Pancreas (tissue), 10 donors: Measurements from ENCODE around the gene ZBTB25. TPM values are rescaled to one million over a fixed set of nuclear protein-coding genes. Genes with fewer than 3 reads are reported as not detected.
"Not testable (repeated sequence)": the region's sequence is repeated elsewhere in the genome, so short reads cannot be mapped to it uniquely, and the experiment has no call there.

ENCODE experiments used
- ATAC-seq, 4 donors: fragments of 200-7000 bp; cut with Tn5 transposase; one replicate each; pipeline versions ENCODE4 v1.8.0 to v1.9.1; 2020; ENCODE audit warnings: mild to moderate bottlenecking in 4 of 4, moderate library complexity in 4 of 4
- DNase-seq, 6 donors: peaks; one replicate each; pipeline ENCODE4 v3.0.0-alpha.2; 2020
- FAIRE-seq: peaks from 2 replicates; lab custom pipeline; 2012; peaks lifted over from hg19 to GRCh38; lab: Jason Lieb, UNC
- H3K27ac ChIP-seq, 4 donors: fragments of 200-600 bp; sonication (generic); 1 replicate in 3 of 4; 2 replicates in 1 of 4; pipeline versions ENCODE4 v1.5.0 to v1.8.0; 2020
- H3K27me3 ChIP-seq, 4 donors: fragments of 200-600 bp; one replicate each; pipeline ENCODE4 v1.8.0; 2021
- H3K36me3 ChIP-seq, 3 donors: fragments of 200-600 bp; sonication (generic) in 1 of 3; one replicate each; pipeline versions ENCODE4 v1.5.0 to v1.8.0; 2020 to 2021
- H3K4me1 ChIP-seq, 3 donors: fragments of 200-600 bp; one replicate each; pipeline ENCODE4 v1.8.0; 2021
- H3K4me3 ChIP-seq, 4 donors: fragments of 200-600 bp; sonication (generic) in 2 of 4; one replicate each; pipeline versions ENCODE4 v1.5.0 to v1.8.0; 2020 to 2021
- H3K9me3 ChIP-seq, 4 donors: fragments of 200-600 bp; one replicate each; pipeline ENCODE4 v1.8.0; 2021
- WGBS, 2 donors: extraction: QIAGEN DNeasy Blood & Tissue Kit; methylation state at CpG; one replicate each; pipeline ENCODE4 v1.1.7; 2013; 5-methylcytosine and 5-hydroxymethylcytosine counted together
- intact Hi-C, 3 donors: fragments of 100-400 bp; cut with DNase I; formaldehyde crosslinking; loops; one replicate each; pipeline versions ENCODE4 v1.11.1 to v1.14.2; 2022
- polyA plus RNA-seq, 2 donors: library from polyadenylated mRNA; stranded (reverse); fragments of 200-250 nt; gene quantifications; one replicate each; pipeline ENCODE4 v1.2.3, GENCODE V29; 2013
- total RNA-seq, 6 donors: library from RNA; stranded (reverse); fragmentation: NEBNext Ultra II Directional in 4 of 6; extraction: Animal tissue kit (Norgen Biotek cat#: 25700) in 4 of 6; gene quantifications; one replicate each; pipeline versions ENCODE4 v1.2.1 to v1.2.4, GENCODE V29; 2021 to 2023
- TF ChIP-seq, protein P1 (sequence below), 4 donors: fragments of 200-600 bp; sonication (generic) in 3 of 4; IDR thresholded peaks; one replicate each; pipeline versions ENCODE4 v1.5.0 to v1.8.0; 2021; ENCODE audit warnings: antibody characterized with exemption in 4 of 4
- donor health status: healthy with polysubstance abuse.
- donor health status: DM: no; HTN: no; CAD: no; lungs with moderate emphysema.
- donor health status: DM: no; HTN: no; CAD: no.
- donor health status: control.
- donor health status: control.
- donor health status: Bipolar disorder and iron deficiency.
- donor health status: DM: yes; HTN: yes; CAD: no.
- donor health status: DM: no; HTN: no; CAD: no.
- donor health status: DM: no; HTN: no; CAD: no.
- donor health status: DM: yes; HTN: yes; CAD: no.

The ZBTB25 gene
- total and polyA plus RNA-seq, 8 donors, result 2.9 to 8.1 (median 5.6) TPM

DNA sequence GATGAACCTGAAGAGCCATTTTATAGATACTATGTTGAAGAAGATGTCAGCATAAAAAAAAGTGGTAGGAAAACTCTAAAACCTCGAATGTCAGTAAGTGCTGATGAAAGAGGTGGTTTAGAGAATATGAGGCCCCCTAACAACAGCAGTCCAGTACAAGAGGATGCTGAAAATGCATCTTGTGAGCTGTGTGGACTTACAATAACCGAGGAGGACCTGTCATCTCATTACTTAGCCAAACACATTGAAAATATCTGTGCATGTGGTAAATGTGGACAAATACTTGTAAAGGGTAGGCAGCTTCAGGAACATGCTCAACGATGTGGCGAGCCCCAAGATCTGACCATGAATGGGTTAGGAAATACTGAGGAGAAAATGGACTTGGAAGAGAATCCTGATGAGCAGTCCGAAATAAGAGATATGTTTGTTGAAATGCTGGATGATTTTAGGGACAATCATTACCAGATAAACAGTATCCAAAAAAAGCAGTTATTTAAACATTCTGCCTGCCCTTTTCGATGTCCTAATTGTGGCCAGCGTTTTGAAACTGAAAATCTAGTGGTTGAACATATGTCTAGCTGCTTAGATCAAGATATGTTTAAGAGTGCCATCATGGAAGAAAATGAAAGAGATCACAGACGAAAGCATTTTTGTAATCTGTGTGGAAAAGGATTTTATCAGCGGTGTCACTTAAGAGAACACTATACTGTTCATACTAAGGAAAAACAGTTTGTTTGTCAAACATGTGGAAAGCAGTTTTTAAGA is 19.1 kb upstream of the ZBTB25 start:
- DNase-seq (no peak), FAIRE-seq (no peak), ATAC-seq (no peak)
- Histone ChIP-seq H3K4me1 (no peaks in the 10 kb centered on the region), H3K4me3 (no peak overlapping the region), H3K36me3 (peaks cover 0 to 22% (median 0%) of the 10 kb centered on the region in 3 donors), H3K9me3 (no peaks in the 10 kb centered on the region), H3K27ac (no peak overlapping the region), H3K27me3 (no peaks in the 10 kb centered on the region)
- WGBS, 2 donors, result 79 to 81% methylated on average over 9 of the region's 9 CpGs
- TF ChIP-seq, protein P1, sequence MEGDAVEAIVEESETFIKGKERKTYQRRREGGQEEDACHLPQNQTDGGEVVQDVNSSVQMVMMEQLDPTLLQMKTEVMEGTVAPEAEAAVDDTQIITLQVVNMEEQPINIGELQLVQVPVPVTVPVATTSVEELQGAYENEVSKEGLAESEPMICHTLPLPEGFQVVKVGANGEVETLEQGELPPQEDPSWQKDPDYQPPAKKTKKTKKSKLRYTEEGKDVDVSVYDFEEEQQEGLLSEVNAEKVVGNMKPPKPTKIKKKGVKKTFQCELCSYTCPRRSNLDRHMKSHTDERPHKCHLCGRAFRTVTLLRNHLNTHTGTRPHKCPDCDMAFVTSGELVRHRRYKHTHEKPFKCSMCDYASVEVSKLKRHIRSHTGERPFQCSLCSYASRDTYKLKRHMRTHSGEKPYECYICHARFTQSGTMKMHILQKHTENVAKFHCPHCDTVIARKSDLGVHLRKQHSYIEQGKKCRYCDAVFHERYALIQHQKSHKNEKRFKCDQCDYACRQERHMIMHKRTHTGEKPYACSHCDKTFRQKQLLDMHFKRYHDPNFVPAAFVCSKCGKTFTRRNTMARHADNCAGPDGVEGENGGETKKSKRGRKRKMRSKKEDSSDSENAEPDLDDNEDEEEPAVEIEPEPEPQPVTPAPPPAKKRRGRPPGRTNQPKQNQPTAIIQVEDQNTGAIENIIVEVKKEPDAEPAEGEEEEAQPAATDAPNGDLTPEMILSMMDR (IDR thresholded peaks at IDR 0.05), result no peak
- intact Hi-C loops, result no loop called here

DNA sequence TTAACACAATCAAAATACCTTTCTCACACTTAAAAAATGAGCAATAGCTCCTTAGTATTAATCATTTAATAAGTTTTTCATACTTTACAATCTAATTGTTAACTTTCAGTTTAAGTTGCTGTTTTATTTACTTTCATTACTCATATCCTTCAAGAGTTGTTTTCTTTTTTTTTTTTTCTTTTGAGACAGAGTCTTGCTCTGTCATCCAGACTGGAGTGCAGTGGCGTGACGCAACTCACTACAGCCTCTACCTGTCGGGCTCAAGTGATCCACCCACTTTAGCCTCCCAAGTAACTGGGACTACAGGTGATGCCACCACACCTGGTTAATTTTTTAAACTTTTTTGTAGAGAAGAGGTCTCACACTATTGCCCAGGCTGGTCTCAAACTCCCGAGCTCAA is 17.1 kb upstream of the ZBTB25 start:
- Histone ChIP-seq H3K36me3 (peaks cover 0 to 22% (median 0%) of the 10 kb centered on the region in 3 donors), H3K4me3 (no peak overlapping the region), H3K9me3 (no peaks in the 10 kb centered on the region), H3K27ac (no peak overlapping the region), H3K4me1 (no peaks in the 10 kb centered on the region), H3K27me3 (no peaks in the 10 kb centered on the region)
- intact Hi-C loops, result no loop called here
- ATAC-seq (no peak), FAIRE-seq (no peak), DNase-seq (no peak)
- 96 to 97% methylated on average over 4 of the region's 4 CpGs for WGBS, 2 donors
- TF ChIP-seq, protein P1 (IDR thresholded peaks at IDR 0.05), result no peak

DNA sequence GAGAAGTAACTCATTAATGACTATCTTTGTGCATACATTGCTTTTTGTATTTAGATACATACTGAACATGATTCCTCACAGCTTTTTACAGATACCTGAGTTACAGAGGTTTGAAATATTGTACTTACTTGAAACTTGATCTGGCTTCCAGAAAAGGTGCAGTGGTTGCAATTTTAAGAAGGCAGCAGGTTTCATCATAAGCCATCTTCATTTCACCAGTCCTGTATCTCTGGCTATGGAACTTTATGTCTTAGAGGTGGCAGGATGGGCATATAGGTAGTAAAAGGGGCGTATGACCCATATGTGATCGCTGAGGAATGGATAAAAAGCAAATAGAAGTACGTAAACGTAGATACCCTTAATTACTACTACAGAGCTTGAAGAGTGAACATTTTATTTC is 14.6 kb upstream of the ZBTB25 start:
- intact Hi-C loops, result no loop called here
- Histone ChIP-seq H3K9me3 (no peaks in the 10 kb centered on the region), H3K4me1 (no peaks in the 10 kb centered on the region), H3K36me3 (peaks cover 0 to 19% (median 0%) of the 10 kb centered on the region in 3 donors), H3K27ac (no peak overlapping the region), H3K27me3 (no peaks in the 10 kb centered on the region), H3K4me3 (no peak overlapping the region)
- WGBS, 2 donors, result 48 to 63% methylated on average over 4 of the region's 4 CpGs
- TF ChIP-seq, protein P1 (IDR thresholded peaks at IDR 0.05), result no peak
- FAIRE-seq (no peak), DNase-seq (no peak), ATAC-seq (no peak)

DNA sequence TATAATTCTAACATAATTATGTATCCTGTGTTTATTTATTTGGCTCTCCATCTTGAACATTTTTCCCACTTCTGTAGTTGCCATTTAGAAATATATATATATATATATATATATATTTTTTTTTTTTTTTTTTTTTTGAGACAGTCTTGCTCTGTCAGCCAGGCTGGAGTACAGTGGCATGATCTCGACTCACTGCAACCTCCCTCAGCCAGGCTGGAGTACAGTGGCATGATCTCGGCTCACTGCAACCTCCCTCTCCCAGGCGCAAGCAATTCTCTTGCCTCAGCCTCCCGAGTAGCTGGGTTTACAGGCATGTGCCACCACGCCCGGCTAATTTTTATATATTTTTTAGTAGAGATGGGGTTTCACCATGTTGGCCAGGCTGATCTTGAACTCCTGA is 14.0 kb upstream of the ZBTB25 start:
- H3K4me1 ChIP-seq, ATAC-seq, H3K9me3 ChIP-seq, H3K4me3 ChIP-seq, H3K27me3 ChIP-seq, H3K27ac ChIP-seq, DNase-seq, FAIRE-seq, intact Hi-C loops: not testable (repeated sequence)
- WGBS, 2 donors, result 77 to 84% methylated on average over 6 of the region's 6 CpGs
- H3K36me3 ChIP-seq, result peaks cover 0 to 13% (median 0%) of the 10 kb centered on the region in 3 donors

DNA sequence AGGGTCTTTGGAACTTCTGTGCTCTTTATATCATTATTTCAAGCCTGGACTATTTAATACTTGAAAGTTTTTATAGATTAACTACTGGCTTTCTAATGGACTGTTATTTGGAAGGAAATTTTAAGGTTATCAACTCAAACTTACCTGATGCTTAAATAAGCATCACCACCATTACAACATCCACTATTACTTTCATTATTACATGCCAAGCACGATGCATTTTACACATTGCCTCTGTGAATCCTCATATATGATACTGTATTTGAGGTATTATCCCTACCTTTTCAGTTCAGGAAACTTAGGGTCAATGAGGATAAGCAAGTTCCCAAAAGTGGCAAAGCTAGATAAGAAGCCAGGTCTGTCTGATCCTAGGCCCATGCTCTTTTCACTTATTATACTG is 13.3 kb upstream of the ZBTB25 start:
- no peaks in the 10 kb centered on the region for H3K9me3 ChIP-seq
- no peaks in the 10 kb centered on the region for H3K27me3 ChIP-seq
- peaks cover 0 to under 1% (median 0%) of the 10 kb centered on the region in 3 donors for H3K4me1 ChIP-seq
- intact Hi-C loops, result no loop called here
- TF ChIP-seq, protein P1 (IDR thresholded peaks at IDR 0.05), result no peak
- H3K36me3 ChIP-seq, result peaks cover 0 to 6% (median 0%) of the 10 kb centered on the region in 3 donors
- H3K27ac ChIP-seq, result no peak overlapping the region
- FAIRE-seq (no peak), DNase-seq (no peak), ATAC-seq (no peak)
- no peak overlapping the region for H3K4me3 ChIP-seq
- 76 to 92% methylated on average over 1 of the region's 1 CpG for WGBS, 2 donors
